ENCODE data around the gene ALDH16A1. TPM values are rescaled to one million over a fixed set of nuclear protein-coding genes. Genes with fewer than 3 reads are reported as not detected.

ALDH16A1 gene
- total and polyA plus RNA-seq, 4 donors = 4.8 to 62.4 (median 20.4) TPM

GRCh38 chr19:49428547-49429451 is 24.2 kb upstream of the ALDH16A1 start:
- DNase-seq = no peak
- peaks cover 0 to 5% of the 10 kb centered on the region in 2 donors for H3K27me3 ChIP-seq (ENCODE audit: control insufficient read depth in 1 of 2, insufficient read depth in 2 of 2, low read length in 1 of 2)
- H3K27ac ChIP-seq (ENCODE audit: low read depth in 1 of 2, low read length in 2 of 2) = no peak overlapping the region
- intact Hi-C loops (cut with DNase I) = no loop called here
- no peaks in the 10 kb centered on the region for H3K4me1 ChIP-seq (ENCODE audit: control insufficient read depth in 1 of 2, insufficient read depth in 2 of 2, low read length in 2 of 2)
- ATAC-seq (ENCODE audit: low FRiP score) = no peak
- H3K36me3 ChIP-seq (ENCODE audit: control insufficient read depth in 1 of 2, insufficient read depth in 2 of 2, low read length in 1 of 2) = no peaks in the 10 kb centered on the region
- no peak overlapping the region for H3K4me3 ChIP-seq (ENCODE audit: low read length in 2 of 2)
- 9 to 10% methylated on average over 25 to 29 of the region's 29 CpGs for WGBS, 2 donors
- no peaks in the 10 kb centered on the region for H3K9me3 ChIP-seq (ENCODE audit: control insufficient read depth, low read length)

GRCh38 chr19:49430172-49430677 is 22.8 kb upstream of the ALDH16A1 start:
- H3K27me3 ChIP-seq (ENCODE audit: control insufficient read depth in 1 of 2, insufficient read depth in 2 of 2, low read length in 1 of 2) = peaks cover 0 to 3% of the 10 kb centered on the region in 2 donors
- no peak for ATAC-seq (ENCODE audit: low FRiP score)
- intact Hi-C loops (cut with DNase I) = no loop called here
- H3K27ac ChIP-seq (ENCODE audit: low read depth in 1 of 2, low read length in 2 of 2) = no peak overlapping the region
- no peaks in the 10 kb centered on the region for H3K9me3 ChIP-seq (ENCODE audit: control insufficient read depth, low read length)
- H3K4me3 ChIP-seq (ENCODE audit: low read length in 2 of 2) = no peak overlapping the region
- 76 to 77% methylated on average over 9 of the region's 9 CpGs for WGBS, 2 donors
- H3K36me3 ChIP-seq (ENCODE audit: control insufficient read depth in 1 of 2, insufficient read depth in 2 of 2, low read length in 1 of 2) = no peaks in the 10 kb centered on the region
- no peak for DNase-seq
- no peaks in the 10 kb centered on the region for H3K4me1 ChIP-seq (ENCODE audit: control insufficient read depth in 1 of 2, insufficient read depth in 2 of 2, low read length in 2 of 2)

- Histone ChIP-seq H3K36me3 (ENCODE audit: control insufficient read depth in 1 of 2, insufficient read depth in 2 of 2, low read length in 1 of 2) (no peaks in the 10 kb centered on the region), H3K4me1 (ENCODE audit: control insufficient read depth in 1 of 2, insufficient read depth in 2 of 2, low read length in 2 of 2) (no peaks in the 10 kb centered on the region), H3K27ac (ENCODE audit: low read depth in 1 of 2, low read length in 2 of 2) (no peak overlapping the region), H3K4me3 (ENCODE audit: low read length in 2 of 2) (no peak overlapping the region), H3K27me3 (ENCODE audit: control insufficient read depth in 1 of 2, insufficient read depth in 2 of 2, low read length in 1 of 2) (peaks cover 0 to 3% of the 10 kb centered on the region in 2 donors), H3K9me3 (ENCODE audit: control insufficient read depth, low read length) (no peaks in the 10 kb centered on the region)
- DNase-seq (no peak), ATAC-seq (ENCODE audit: low FRiP score) (no peak)
- intact Hi-C loops (cut with DNase I) = no loop called here
- WGBS, 2 donors = 64 to 71% methylated on average over 28 of the region's 28 CpGs
Observed at GRCh38 chr19:49430678-49431329, 22.2 kb upstream of the ALDH16A1 start.

- Histone ChIP-seq H3K27me3 (ENCODE audit: control insufficient read depth in 1 of 2, insufficient read depth in 2 of 2, low read length in 1 of 2) (no peaks in the 10 kb centered on the region), H3K4me1 (ENCODE audit: control insufficient read depth in 1 of 2, insufficient read depth in 2 of 2, low read length in 2 of 2) (no peaks in the 10 kb centered on the region), H3K27ac (ENCODE audit: low read depth in 1 of 2, low read length in 2 of 2) (no peak overlapping the region), H3K9me3 (ENCODE audit: control insufficient read depth, low read length) (no peaks in the 10 kb centered on the region), H3K4me3 (ENCODE audit: low read length in 2 of 2) (no peak overlapping the region), H3K36me3 (ENCODE audit: control insufficient read depth in 1 of 2, insufficient read depth in 2 of 2, low read length in 1 of 2) (no peaks in the 10 kb centered on the region)
- intact Hi-C loops (cut with DNase I) = no loop called here
- DNase-seq = no peak
- ATAC-seq (ENCODE audit: low FRiP score) = no peak
- 48 to 61% methylated on average over 29 of the region's 29 CpGs for WGBS, 2 donors
Observed at GRCh38 chr19:49431330-49431749, 21.7 kb upstream of the ALDH16A1 start.

GRCh38 chr19:49432141-49433073 is 20.6 kb upstream of the ALDH16A1 start:
- H3K4me1 ChIP-seq (ENCODE audit: control insufficient read depth in 1 of 2, insufficient read depth in 2 of 2, low read length in 2 of 2) = no peaks in the 10 kb centered on the region
- no peak overlapping the region for H3K4me3 ChIP-seq (ENCODE audit: low read length in 2 of 2)
- WGBS, 2 donors = 6 to 7% methylated on average over 62 to 63 of the region's 63 CpGs
- intact Hi-C loops (cut with DNase I) = no loop called here
- no peaks in the 10 kb centered on the region for H3K36me3 ChIP-seq (ENCODE audit: control insufficient read depth in 1 of 2, insufficient read depth in 2 of 2, low read length in 1 of 2)
- no peak overlapping the region for H3K27ac ChIP-seq (ENCODE audit: low read depth in 1 of 2, low read length in 2 of 2)
- DNase-seq (no peak), ATAC-seq (ENCODE audit: low FRiP score) (no peak)
- H3K27me3 ChIP-seq (ENCODE audit: control insufficient read depth in 1 of 2, insufficient read depth in 2 of 2, low read length in 1 of 2) = no peaks in the 10 kb centered on the region
- H3K9me3 ChIP-seq (ENCODE audit: control insufficient read depth, low read length) = no peaks in the 10 kb centered on the region

- intact Hi-C loops (cut with DNase I) = no loop called here
- H3K4me3 ChIP-seq (ENCODE audit: low read length in 2 of 2) = no peak overlapping the region
- no peaks in the 10 kb centered on the region for H3K36me3 ChIP-seq (ENCODE audit: control insufficient read depth in 1 of 2, insufficient read depth in 2 of 2, low read length in 1 of 2)
- no peak overlapping the region for H3K27ac ChIP-seq (ENCODE audit: low read depth in 1 of 2, low read length in 2 of 2)
- H3K27me3 ChIP-seq (ENCODE audit: control insufficient read depth in 1 of 2, insufficient read depth in 2 of 2, low read length in 1 of 2) = no peaks in the 10 kb centered on the region
- WGBS, 2 donors = 12 to 15% methylated on average over 29 to 31 of the region's 31 CpGs
- H3K9me3 ChIP-seq (ENCODE audit: control insufficient read depth, low read length) = no peaks in the 10 kb centered on the region
- no peaks in the 10 kb centered on the region for H3K4me1 ChIP-seq (ENCODE audit: control insufficient read depth in 1 of 2, insufficient read depth in 2 of 2, low read length in 2 of 2)
- DNase-seq (no peak), ATAC-seq (ENCODE audit: low FRiP score) (no peak)
Observed at GRCh38 chr19:49433240-49433901, 19.7 kb upstream of the ALDH16A1 start.

GRCh38 chr19:49434907-49435583 is 18.0 kb upstream of the ALDH16A1 start:
- H3K4me1 ChIP-seq (ENCODE audit: control insufficient read depth in 1 of 2, insufficient read depth in 2 of 2, low read length in 2 of 2) = no peaks in the 10 kb centered on the region
- intact Hi-C loops (cut with DNase I) = no loop called here
- WGBS, 2 donors = 89 to 92% methylated on average over 18 of the region's 18 CpGs
- no peak overlapping the region for H3K4me3 ChIP-seq (ENCODE audit: low read length in 2 of 2)
- no peak for DNase-seq
- no peaks in the 10 kb centered on the region for H3K9me3 ChIP-seq (ENCODE audit: control insufficient read depth, low read length)
- H3K27ac ChIP-seq (ENCODE audit: low read depth in 1 of 2, low read length in 2 of 2) = no peak overlapping the region
- ATAC-seq (ENCODE audit: low FRiP score) = no peak
- H3K27me3 ChIP-seq (ENCODE audit: control insufficient read depth in 1 of 2, insufficient read depth in 2 of 2, low read length in 1 of 2) = no peaks in the 10 kb centered on the region
- no peaks in the 10 kb centered on the region for H3K36me3 ChIP-seq (ENCODE audit: control insufficient read depth in 1 of 2, insufficient read depth in 2 of 2, low read length in 1 of 2)
